HL-60/S4 treated with retinoic acid at 250 ng/mL for 4 days and 3 days (cell line): Measurements from ENCODE around the gene MAGI3.

Experiments used
- in situ Hi-C: fragments of 300-500 bp; cut with MboI; formaldehyde crosslinking; loops from 2 replicates; pipeline ENCODE4 v1.7.0; 2022; ENCODE audit warnings: low sequenced_read_pairs

The MAGI3 gene

GRCh38 chr1:113641396-113641795 lies 251.1 kb downstream of the MAGI3 start:
- in situ Hi-C loops = no loop called here

- in situ Hi-C loops = no loop called here
These were observed 256.8 kb downstream of the MAGI3 start for GRCh38 chr1:113647164-113647563.

DNA sequence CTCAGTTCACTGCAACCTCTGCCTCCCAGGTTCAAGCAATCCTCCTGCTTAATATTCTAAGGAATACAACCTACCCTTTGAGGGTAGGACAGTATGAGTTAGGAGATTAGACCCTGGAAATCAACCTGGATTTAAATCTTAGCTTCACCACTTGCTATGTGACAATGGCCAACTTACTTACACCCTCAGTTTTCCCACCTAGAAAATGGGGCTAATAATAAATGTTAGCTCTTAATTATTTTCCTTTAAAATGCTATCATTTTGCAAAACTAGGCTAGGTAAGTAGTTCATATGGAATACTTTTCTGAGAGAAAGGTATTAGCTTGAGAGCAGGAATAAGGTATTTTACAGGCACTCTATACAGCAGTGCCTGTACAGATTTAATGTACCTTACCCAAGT lies 258.2 kb downstream of the MAGI3 start:
- in situ Hi-C loops = no loop called here

DNA sequence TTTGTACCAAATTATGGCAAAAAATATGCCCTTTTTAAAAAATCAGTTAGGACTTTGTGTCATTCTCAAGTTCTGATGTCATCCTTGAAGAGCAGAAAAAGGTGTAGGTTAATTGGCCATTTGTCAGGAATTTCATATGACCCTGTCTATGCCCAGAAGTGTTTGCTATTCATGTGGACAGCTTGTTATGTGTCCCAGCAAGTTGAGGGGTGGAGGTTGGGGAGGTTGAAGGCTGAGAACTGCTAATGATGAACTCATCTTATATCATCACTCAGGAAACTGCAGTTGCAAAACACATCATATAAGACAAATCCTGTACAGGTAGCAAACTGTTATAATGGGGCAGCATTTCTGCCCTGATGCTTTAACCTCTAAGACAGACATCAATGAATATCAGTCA lies 262.5 kb downstream of the MAGI3 start:
- in situ Hi-C loops = no loop called here

- in situ Hi-C loops = no loop called here
These were observed 263.4 kb downstream of the MAGI3 start for GRCh38 chr1:113653741-113654140.

- in situ Hi-C loops = no loop called here
These were observed 264.6 kb downstream of the MAGI3 start for GRCh38 chr1:113654883-113655282.

- in situ Hi-C loops = no loop called here
These were observed 266.8 kb downstream of the MAGI3 start for GRCh38 chr1:113657126-113657525.

DNA sequence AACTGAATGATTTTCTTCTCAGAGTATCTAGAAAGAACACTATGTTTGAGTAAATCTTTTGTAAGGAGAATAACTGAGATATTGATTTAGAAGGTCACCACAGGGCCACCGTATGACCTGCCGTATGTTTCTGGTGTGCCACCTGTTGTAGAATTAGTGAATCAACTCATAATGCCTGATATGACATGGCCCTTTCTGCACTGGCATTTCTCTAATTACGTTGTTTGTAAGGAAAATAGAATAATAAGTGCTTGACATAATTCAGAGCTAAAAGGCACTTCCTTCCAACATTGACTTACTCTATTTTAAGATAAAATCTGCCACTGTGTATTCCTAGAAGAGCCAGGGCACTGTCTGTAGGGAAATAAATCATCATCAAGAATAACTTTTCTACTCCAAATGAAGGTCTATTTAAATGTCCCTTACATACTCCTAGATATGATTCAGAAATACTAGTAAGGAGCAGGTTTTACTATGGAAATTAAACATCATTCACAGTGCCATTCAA lies 267.3 kb downstream of the MAGI3 start:
- in situ Hi-C loops = no loop called here

- in situ Hi-C loops = no loop called here
These were observed 268.7 kb downstream of the MAGI3 start for GRCh38 chr1:113659035-113659434.

- in situ Hi-C loops = no loop called here
These were observed 269.2 kb downstream of the MAGI3 start for GRCh38 chr1:113659556-113659955.

DNA sequence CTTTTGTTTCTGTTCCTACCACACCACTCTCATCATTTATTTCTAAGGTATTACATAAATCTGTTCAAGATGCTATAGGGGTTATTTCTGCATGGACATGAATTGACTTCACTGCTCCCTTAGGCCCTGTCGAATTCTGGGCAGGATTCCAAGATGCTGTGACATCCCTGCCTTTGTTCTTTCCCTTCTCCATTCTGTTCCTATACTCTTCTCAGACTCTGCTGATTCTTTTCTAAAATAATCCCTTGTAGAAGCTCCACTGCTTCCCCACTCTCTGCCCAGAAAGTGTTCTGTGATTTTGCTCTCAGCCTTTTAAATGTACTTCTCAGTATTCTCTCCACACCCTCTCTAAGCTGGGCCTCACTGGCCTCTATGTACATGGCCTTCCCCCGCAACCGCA lies 269.8 kb downstream of the MAGI3 start:
- in situ Hi-C loops = no loop called here

- in situ Hi-C loops = no loop called here
These were observed 271.8 kb downstream of the MAGI3 start for GRCh38 chr1:113662101-113662500.

- in situ Hi-C loops = no loop called here
These were observed 273.0 kb downstream of the MAGI3 start for GRCh38 chr1:113663165-113663951.

DNA sequence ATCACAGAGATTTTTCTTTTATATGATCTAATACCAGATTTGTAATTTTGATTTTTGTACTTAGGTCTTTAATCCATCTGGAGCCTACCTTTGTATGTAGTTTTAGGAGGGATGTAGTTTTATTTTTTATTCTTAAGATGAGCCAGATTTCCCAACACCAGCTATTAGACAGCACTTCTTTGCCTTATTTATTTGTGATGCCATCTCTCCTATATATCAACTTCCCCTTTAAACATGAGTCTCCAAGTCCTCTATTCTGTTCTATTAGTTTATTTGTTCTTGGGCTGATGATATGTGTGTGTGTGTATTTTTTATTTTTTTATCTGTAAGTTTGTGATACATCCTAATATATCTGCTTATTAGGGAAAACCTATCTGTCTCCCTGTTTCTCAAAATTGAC lies 274.8 kb downstream of the MAGI3 start:
- in situ Hi-C loops = no loop called here

DNA sequence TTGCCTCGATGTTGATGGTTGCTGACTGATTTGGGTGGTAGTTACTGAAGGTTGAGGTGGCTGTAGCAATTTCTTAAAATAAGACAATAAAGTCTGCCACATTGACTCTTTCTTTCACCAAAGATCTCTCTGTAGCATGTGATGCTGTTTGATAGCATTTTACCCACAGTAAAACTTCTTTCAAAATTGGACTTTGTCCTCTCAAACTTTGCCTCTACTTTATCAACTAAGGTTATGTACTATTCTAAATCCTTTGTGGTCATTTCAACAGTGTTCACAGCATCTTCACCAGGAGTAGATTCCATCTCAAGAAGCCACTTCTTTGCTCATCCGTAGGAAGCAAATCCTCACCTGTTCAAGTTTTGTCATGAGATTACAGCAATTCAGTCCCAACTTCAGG lies 275.8 kb downstream of the MAGI3 start:
- in situ Hi-C loops = no loop called here

DNA sequence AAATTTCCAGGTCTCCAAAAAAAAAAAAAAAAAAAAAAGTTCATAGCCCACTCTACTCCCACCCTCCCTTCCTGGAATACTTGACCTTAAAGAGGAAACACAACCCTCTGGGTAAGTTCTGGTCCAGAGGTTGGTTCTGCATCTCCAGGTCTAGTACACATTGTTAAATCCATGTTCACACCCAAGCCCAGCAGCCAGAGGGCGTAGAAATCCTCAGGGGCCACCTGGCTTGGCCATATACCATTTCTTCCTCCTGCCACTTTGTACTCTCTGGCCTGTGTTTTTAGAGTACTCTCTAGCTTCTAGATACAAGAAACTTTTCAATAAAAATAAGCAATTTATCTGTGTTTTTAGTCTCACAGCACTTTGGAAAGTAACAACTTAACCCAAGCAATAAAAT lies 279.7 kb downstream of the MAGI3 start:
- in situ Hi-C loops = no loop called here

- in situ Hi-C loops = no loop called here
These were observed 280.3 kb downstream of the MAGI3 start for GRCh38 chr1:113670650-113671049.

GRCh38 chr1:113672491-113672890 lies 282.2 kb downstream of the MAGI3 start:
- in situ Hi-C loops = no loop called here

DNA sequence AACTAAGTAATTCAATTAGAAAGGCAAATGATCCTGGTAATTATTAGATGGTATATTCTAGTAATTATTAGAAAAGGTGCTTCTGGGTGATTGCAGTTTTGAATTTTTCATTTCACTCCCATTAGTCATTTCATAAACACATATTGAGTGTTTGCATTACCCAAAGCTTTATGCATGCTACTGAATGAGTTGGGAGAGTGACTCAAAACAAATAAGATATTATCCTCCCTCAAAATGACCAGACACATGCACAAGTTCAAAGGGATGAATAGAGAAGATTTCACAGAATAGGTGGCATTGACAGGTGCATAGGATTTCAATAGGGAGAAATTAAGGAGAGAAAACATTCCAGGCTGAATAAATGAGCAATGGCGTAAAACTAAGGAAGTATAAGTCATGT lies 284.3 kb downstream of the MAGI3 start:
- in situ Hi-C loops = no loop called here

DNA sequence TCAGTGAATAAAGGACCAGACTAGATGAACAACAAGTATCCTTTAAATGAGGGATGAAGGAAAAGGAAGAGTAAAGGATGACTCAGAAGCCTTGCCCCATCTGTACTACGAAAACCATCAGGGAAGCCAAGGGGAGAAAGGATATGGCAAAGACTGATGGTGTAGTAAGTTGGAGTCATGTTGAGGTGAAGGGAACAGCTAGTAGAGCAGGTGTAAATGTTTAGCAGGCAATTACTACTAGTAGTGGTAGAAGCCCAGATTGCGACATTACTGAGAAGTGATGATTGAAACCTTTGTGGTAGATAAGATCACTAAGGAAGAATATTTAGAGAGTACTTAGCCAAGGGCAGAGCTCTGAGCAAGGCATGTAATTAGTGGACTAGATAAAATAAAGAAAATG lies 285.0 kb downstream of the MAGI3 start:
- in situ Hi-C loops = loop anchor here (25.0 kb wide), 2 partner anchors 538 to 938 kb away; no protein-coding TSS in a partner anchor

- in situ Hi-C loops = loop anchor here (25.0 kb wide), 2 partner anchors 539 to 939 kb away; no protein-coding TSS in a partner anchor
These were observed 286.2 kb downstream of the MAGI3 start for GRCh38 chr1:113676524-113676923.
